HG02938 (cell line): Measurements from ENCODE around the gene BMP3.

Experiments used
- ATAC-seq: cut with Tn5 transposase; IDR thresholded peaks from one replicate; pipeline ENCODE4 v1.9.1; 2021; ENCODE audit warnings: mild to moderate bottlenecking, moderate library complexity; ENCODE audit not compliant: unreplicated experiment

The BMP3 gene

GRCh38 chr4:81102107-81102506 lies 71.6 kb downstream of the BMP3 start:
- ATAC-seq = no peak

GRCh38 chr4:81106150-81106549 lies 75.6 kb downstream of the BMP3 start:
- no peak for ATAC-seq
